ENCODE results near the gene CD79A. TPM values are rescaled to one million over a fixed set of nuclear protein-coding genes. Genes with fewer than 3 reads are reported as not detected.
"Not testable (repeated sequence)": the region's sequence is repeated elsewhere in the genome, so short reads cannot be mapped to it uniquely, and the experiment has no call there.

Gene CD79A
- total RNA-seq, 2 donors from 2014 or later: 0.59 TPM; not detected in 1

GRCh38 chr19:41910992-41911888 is 34.2 kb downstream of the CD79A start:
- Histone ChIP-seq H3K27ac (no peak overlapping the region), H3K4me1 (replicated peaks) (no peaks in the 10 kb centered on the region), H3K4me3 (no peak overlapping the region), H3K9me3 (no peaks in the 10 kb centered on the region), H3K27me3 (replicated peaks; ENCODE audit: insufficient read depth) (peaks cover 14% of the 10 kb centered on the region), H3K36me3 (peaks cover 0 to 2% of the 10 kb centered on the region in 2 donors)
- no peak for DNase-seq (ENCODE audit: low spot score)
- intact Hi-C loops (cut with DNase I): no loop called here
- WGBS: 62% methylated on average over 13 of the region's 13 CpGs
- TF ChIP-seq POLR2AphosphoS5 (IDR thresholded peaks at IDR 0.05) (no peak), POLR2A (IDR thresholded peaks at IDR 0.05) (no peak), CTCF (IDR thresholded peaks at IDR 0.05) (no peak)

GRCh38 chr19:41911889-41912731 is 35.0 kb downstream of the CD79A start:
- no peak overlapping the region for H3K4me3 ChIP-seq
- DNase-seq (ENCODE audit: low spot score): no peak
- H3K27me3 ChIP-seq (replicated peaks; ENCODE audit: insufficient read depth): peaks cover 14% of the 10 kb centered on the region
- no peak overlapping the region for H3K27ac ChIP-seq
- 15% methylated on average over 29 of the region's 29 CpGs for WGBS
- no peaks in the 10 kb centered on the region for H3K36me3 ChIP-seq
- intact Hi-C loops (cut with DNase I): no loop called here
- no peaks in the 10 kb centered on the region for H3K4me1 ChIP-seq (replicated peaks)
- TF ChIP-seq POLR2AphosphoS5 (IDR thresholded peaks at IDR 0.05) (no peak), POLR2A (IDR thresholded peaks at IDR 0.05) (no peak), CTCF (IDR thresholded peaks at IDR 0.05) (no peak)
- H3K9me3 ChIP-seq: no peaks in the 10 kb centered on the region

- H3K36me3 ChIP-seq: no peaks in the 10 kb centered on the region
- no peak overlapping the region for H3K27ac ChIP-seq
- intact Hi-C loops (cut with DNase I): no loop called here
- no peaks in the 10 kb centered on the region for H3K9me3 ChIP-seq
- no peak for DNase-seq (ENCODE audit: low spot score)
- peaks cover 14% of the 10 kb centered on the region for H3K27me3 ChIP-seq (replicated peaks; ENCODE audit: insufficient read depth)
- TF ChIP-seq CTCF (IDR thresholded peaks at IDR 0.05) (no peak), POLR2A (IDR thresholded peaks at IDR 0.05) (no peak), POLR2AphosphoS5 (IDR thresholded peaks at IDR 0.05) (no peak)
- WGBS: 2% methylated on average over 51 of the region's 51 CpGs
- no peak overlapping the region for H3K4me3 ChIP-seq
- H3K4me1 ChIP-seq (replicated peaks): no peaks in the 10 kb centered on the region
Observed at GRCh38 chr19:41912899-41913537, 35.9 kb downstream of the CD79A start.

GRCh38 chr19:41913538-41914423 is 36.7 kb downstream of the CD79A start:
- peaks cover 14% of the 10 kb centered on the region for H3K27me3 ChIP-seq (replicated peaks; ENCODE audit: insufficient read depth)
- intact Hi-C loops (cut with DNase I): no loop called here
- no peaks in the 10 kb centered on the region for H3K4me1 ChIP-seq (replicated peaks)
- no peak overlapping the region for H3K27ac ChIP-seq
- TF ChIP-seq POLR2A (IDR thresholded peaks at IDR 0.05) (no peak), POLR2AphosphoS5 (IDR thresholded peaks at IDR 0.05) (no peak), CTCF (IDR thresholded peaks at IDR 0.05) (no peak)
- DNase-seq (ENCODE audit: low spot score): no peak
- no peak overlapping the region for H3K4me3 ChIP-seq
- H3K9me3 ChIP-seq: no peaks in the 10 kb centered on the region
- 7% methylated on average over 21 of the region's 21 CpGs for WGBS
- no peaks in the 10 kb centered on the region for H3K36me3 ChIP-seq

- 0% methylated on average over 2 of the region's 5 CpGs for WGBS
- not testable (repeated sequence) for H3K4me3 ChIP-seq
Observed at GRCh38 chr19:41914424-41914834, 37.4 kb downstream of the CD79A start.

More at GRCh38 chr19:41914424-41914834, 37.4 kb downstream of the CD79A start:
- DNase-seq (ENCODE audit: low spot score); H3K27ac ChIP-seq; H3K4me1 ChIP-seq (replicated peaks); H3K9me3 ChIP-seq; intact Hi-C loops (cut with DNase I); H3K36me3 ChIP-seq: not testable (repeated sequence)
- H3K27me3 ChIP-seq (replicated peaks; ENCODE audit: insufficient read depth): peaks cover 14% of the 10 kb centered on the region
